SK-N-SH (cell line): ENCODE measurements around the gene CDC34.

ENCODE experiments used
- EP300 ChIP-seq, 2 experiments: IDR thresholded peaks; 2 replicates each; pipeline versions ENCODE4 v1.4.0 to v1.6.1; 2012; ENCODE audit warnings: borderline replicate concordance in 1 of 2, low read depth in 1 of 2, low read length in 1 of 2
- GABPA ChIP-seq: IDR thresholded peaks from 2 replicates; pipeline ENCODE4 v1.4.0; 2012; ENCODE audit warnings: low read depth, mild to moderate bottlenecking
- RAD21 ChIP-seq: IDR thresholded peaks from 2 replicates; pipeline ENCODE4 v1.6.1; 2012; ENCODE audit warnings: mild to moderate bottlenecking, low read length
- TF ChIP-seq, protein P1 (sequence below): fragments of 200-600 bp; sonication (generic); IDR thresholded peaks from 2 replicates; pipeline ENCODE4 v1.6.1; 2017; ENCODE audit warnings: antibody characterized with exemption, mild to moderate bottlenecking, moderate library complexity

DNA sequence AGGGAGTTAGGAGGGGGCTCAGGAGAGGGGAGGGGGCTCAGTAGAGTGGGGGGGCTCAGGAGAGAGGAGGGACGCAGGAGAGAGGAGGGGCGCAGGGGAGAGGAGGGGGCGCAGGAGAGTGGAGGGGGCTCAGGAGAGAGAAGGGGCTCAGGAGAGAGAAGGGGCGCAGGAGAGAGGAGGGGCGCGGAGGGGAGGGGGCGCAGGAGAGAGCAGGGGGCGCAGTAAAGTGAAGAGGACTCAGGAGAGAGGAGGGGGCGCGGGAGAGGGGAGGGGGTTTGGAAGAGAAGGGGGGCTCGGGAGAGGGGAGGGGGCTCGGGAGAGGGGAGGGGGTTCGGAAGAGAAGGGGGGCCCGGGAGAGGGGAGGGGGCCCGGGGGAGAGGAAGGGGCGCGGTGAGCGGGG lies 34.6 kb upstream of the CDC34 start:
- no peak for TF ChIP-seq GABPA
- TF ChIP-seq EP300 (IDR thresholded peaks at IDR 0.05; ENCODE audit: borderline replicate concordance in 1 of 2, low read depth in 1 of 2, low read length in 1 of 2) = no peak
- TF ChIP-seq, protein P1, sequence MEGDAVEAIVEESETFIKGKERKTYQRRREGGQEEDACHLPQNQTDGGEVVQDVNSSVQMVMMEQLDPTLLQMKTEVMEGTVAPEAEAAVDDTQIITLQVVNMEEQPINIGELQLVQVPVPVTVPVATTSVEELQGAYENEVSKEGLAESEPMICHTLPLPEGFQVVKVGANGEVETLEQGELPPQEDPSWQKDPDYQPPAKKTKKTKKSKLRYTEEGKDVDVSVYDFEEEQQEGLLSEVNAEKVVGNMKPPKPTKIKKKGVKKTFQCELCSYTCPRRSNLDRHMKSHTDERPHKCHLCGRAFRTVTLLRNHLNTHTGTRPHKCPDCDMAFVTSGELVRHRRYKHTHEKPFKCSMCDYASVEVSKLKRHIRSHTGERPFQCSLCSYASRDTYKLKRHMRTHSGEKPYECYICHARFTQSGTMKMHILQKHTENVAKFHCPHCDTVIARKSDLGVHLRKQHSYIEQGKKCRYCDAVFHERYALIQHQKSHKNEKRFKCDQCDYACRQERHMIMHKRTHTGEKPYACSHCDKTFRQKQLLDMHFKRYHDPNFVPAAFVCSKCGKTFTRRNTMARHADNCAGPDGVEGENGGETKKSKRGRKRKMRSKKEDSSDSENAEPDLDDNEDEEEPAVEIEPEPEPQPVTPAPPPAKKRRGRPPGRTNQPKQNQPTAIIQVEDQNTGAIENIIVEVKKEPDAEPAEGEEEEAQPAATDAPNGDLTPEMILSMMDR = no peak
- no peak for TF ChIP-seq RAD21
